8988T (cell line): Measurements from ENCODE around the gene FOXD1.
A peak's percentile ranks its signal among the peaks of the same experiment; 100 is the strongest.
"Not testable (repeated sequence)": the region's sequence is repeated elsewhere in the genome, so short reads cannot be mapped to it uniquely, and the experiment has no call there.

Experiments used
- DNase-seq: peaks from one replicate; pipeline ENCODE4 v3.0.0; 2011

FOXD1 gene

DNA sequence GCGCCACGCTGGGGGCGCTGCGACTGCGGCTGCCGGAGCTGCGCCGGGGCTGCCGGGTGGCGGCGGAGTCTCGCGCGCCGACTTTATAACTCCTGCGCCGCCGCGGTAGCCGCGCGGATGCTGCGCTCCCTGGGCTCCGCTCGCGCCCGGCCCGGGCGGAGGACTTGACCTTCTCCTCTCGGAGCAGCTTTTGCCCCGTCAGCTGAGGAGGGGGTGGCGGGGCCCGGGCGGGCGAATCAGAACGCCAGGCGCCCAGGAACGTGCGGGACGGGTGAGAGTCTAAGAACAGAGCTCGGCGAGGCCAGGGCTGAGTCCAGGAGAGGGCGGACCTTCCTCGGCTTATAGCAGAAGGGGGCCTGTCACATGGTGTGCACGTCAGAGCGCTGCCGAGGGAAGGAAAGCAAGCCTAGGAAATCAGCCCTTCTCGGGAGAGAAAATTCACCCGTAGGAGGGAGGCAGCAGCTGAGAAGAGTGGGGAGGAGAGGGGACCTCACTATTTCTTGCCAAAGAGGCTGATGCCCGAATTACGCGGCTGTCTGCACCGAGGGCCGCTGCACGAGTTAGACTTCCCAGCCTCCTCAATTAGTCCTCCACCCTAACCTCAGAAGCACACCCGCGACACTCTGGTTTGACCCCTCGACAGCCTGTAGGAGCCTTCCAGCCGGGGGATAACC is at the start of gene FOXD1:
TSS of gene FOXD1 (minus strand) at position 315 of the 674 bp plus-strand sequence. CDS start 415 bp downstream, outside the sequence.
- DNase-seq, result peak; percentile 49

DNA sequence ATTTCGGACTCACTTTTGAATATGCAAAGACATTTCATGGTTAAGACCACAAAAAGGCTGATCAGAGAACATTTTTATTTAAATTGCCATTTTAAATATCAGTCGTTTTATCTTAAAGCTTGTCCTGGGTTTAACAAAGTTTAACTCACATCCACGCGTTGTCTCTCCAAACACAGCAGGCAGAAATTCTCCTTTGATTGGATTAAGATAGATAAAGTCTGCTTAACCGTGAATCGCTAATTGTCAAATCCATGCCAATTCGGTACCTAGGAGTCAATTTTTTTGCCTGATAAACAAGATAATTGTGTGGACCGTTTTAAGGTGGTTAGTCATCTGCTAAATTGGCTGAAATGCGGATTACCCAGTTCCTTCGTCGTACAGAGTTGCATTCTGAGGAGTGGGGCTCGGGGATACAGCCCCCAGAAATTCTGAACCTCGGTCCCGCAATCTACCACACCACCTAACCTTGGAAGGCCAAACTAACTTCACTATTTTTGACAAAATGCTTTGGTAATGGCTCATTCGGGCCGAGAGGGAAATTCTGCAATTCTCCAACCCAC is 49.0 kb upstream of the FOXD1 start:
- DNase-seq, result no peak

DNA sequence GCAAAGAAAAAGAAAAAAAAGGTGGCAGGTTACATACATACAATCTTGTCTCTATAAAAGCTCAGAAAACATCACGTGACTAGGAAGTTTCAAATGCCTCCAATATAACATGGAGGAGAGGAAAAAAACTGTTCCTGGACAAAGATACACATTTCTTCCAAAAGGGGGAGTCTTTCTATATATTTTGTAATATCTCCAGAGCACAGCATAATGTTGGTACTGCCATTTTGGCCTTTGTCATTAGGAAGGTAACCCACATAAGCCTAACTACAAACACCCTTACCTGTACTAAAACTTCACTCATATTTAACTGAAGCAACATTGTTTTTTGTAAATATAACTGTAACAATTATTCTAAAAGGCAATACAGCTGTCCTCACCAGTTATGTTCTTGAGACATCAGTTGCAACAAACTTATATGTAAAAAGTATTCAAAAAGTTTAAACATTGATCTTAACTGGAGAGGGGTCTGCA is 48.4 kb upstream of the FOXD1 start:
- peak; percentile 17 for DNase-seq

DNA sequence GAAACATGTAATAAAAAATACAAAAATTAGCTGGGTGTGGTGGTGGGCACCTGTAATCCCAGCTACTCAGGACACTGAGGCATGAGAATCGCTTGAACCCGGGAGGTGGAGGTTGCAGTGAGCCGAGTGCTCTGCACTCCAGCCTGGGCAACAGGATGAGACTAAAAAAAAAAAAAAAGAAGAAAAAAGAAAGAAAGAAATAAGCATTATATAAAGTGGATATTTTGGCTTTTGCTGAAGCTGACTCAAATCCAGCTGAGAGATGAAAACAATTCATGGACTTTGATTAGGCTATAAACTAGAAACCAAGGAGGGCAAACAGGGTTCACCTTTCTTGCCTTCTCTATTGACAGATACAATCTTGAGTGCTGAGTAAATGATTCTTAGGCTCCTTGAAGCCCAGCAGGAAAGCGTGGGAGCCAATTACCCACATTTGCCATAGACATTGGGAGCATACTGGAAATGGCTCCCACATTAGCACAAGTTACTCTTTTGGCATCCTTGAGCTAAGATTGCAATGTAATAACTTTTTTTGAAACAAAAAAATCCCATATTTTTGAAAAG is 47.3 kb upstream of the FOXD1 start:
- no peak for DNase-seq

DNA sequence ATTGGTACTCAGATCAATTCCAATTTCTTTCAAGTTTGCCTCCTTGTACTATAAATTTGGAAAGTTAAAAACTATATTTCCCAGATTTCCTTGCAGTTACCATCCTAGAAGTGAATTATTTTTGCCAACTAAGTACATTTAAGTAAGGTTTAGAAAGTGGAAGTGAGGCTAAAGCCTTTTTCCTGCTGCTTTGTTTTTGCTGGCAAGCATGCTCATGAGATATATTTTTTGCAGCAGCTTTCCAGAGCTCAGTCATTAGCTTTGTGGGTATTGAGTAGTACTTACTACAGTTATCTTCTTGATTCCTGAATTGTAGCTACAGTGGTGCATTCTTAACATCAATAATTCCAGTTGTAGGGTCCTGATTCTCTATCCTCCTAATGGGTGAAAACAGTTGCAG is 46.1 kb upstream of the FOXD1 start:
- no peak for DNase-seq

DNA sequence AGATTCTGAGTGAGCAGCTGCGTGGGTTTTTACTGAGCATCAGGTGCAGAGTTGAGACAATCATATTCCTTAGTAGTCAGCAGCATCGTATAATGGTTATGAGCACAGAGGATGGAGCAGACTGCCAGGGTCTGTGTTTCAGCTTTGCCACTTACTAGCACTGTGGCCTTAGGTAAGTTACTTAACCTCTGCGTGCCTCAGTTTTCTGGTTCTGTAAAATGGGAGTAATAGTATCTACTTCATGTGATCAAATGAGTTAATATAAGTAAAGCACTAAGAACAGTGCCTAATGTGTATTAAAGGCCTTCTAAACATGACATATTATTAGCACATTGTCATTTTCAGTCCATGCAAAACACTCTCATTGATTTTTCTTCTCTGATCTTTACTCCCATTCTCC is 44.8 kb upstream of the FOXD1 start:
- no peak for DNase-seq

DNA sequence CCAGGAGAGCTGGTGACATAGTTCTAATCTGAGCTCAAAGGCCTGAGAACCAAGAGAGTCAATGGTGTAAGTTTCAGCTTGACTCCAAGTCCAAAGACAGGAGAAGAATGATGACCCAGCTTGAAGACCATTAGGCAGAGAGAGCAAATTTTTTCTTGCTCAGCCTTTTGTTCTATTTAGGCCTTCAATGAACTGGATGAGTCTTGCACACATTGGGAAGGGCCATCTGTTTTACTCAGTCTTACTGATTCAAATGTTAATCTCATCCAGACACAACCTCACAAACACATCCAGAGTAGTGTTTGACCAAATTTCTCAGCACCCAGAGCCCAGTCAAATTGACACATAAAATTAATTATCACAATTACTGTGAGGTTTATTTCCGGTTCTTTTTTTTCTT is 42.6 kb upstream of the FOXD1 start:
- DNase-seq, result no peak

DNA sequence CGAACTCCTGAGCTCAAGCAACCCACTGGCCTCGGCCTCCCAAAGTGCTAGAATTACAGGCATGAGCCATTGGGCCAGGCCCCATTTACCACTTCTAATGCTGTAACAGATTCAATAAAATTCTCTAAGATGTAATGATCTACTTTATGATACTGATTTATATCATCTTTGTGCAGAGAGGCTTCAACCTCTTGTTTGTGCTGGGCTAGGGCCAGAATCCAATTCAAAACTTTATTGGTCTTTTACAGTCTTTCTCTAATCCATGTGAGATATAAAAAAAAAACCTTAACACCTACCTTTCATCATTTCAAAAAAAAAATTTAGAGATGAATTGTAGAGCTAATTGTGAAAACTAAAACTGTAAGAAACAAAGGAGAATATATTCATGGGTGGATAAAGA is 41.5 kb upstream of the FOXD1 start:
- no peak for DNase-seq

DNA sequence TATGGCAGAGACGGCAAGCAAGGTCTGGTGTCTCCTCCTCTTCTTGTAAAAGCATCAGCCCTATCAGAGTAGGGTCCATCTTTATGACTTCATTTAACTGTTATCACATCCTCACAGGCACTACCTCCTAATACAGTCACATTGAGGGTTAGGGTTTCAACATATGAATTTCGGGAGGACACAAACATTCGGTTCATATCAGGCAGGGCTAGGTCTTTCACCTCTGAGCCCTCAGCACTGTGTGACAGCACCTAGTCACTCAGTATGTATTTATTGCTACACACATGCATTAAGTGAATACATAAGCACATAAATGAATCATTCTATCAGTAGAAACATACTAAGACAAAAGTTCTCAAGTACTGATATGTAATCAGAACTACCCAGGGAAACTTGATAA is 40.2 kb upstream of the FOXD1 start:
- no peak for DNase-seq

DNA sequence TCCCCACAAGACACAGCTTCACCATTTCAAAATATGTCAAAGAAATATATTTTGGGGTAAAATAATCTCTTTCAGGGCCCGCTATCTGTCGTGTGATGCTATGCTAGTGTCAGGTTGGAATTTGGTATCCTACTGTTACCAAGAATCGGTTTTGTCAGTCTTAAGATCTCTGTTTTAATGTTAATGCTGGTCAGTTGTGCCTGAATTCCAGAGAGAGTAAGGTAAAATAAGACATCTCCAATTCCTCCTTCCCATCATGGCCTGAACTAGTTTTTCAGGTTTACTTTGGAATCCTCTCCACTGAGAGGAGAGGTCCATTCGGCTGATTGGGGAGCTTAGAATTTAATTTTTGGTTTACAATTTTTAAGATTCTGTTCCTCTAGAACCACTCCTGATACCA is 39.2 kb upstream of the FOXD1 start:
- no peak for DNase-seq

DNA sequence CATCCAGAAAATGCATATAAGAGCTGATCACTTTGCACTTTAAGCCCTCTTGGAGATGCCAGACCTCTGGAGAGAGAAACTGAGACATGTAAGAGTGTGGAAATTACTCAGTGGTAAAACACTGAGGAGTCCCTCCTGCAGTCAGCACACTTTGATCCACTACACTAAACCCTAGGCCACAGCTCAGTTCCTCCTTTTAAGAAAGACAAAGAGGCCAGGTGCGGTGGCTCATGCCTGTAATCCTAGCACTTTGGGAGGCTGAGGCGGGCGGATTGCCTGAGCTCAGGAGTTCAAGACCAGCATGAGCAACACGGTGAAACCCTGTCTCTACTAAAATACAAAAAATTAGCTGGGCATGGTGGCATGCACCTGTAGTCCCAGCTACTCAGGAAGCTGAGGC is 38.7 kb upstream of the FOXD1 start:
- DNase-seq, result not testable (repeated sequence)

DNA sequence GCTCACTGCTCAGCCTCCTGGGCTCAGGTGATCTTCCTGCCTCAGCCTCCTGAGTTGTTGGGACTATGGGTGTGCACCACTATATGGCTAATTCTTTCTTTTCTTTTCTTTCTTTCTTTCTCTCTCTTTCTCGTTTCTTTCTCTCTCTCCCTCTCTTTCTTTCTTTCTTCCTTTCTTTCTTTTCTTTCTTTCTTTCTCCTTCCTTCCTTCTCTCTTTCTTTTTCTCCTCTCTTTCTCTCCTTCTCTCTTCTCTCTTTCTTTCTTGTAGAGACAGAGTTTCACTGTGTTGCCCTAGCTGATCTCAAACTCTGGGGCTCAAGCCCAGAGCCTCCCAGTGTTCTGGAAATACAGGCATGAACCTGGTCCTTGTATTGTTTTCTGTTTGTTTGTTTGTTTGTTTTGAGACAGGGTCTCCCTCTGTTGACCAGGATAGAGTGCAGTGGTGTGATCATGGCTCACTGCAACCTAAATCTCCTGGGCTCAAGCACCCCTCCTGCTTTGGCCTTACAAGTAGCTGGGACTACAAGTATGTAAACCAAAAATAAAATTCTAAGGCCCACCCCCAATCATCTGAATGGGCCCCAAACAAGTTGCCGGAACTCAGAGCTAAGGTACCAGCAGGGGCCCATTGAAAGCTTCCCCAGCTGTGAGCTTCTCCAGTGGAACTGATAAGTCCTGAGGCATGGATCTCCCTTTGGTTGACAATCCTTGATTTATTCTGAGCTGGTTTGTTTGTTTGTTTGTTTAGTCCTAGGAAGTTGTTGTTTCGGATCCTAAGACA is 37.7 kb upstream of the FOXD1 start:
- no peak for DNase-seq

DNA sequence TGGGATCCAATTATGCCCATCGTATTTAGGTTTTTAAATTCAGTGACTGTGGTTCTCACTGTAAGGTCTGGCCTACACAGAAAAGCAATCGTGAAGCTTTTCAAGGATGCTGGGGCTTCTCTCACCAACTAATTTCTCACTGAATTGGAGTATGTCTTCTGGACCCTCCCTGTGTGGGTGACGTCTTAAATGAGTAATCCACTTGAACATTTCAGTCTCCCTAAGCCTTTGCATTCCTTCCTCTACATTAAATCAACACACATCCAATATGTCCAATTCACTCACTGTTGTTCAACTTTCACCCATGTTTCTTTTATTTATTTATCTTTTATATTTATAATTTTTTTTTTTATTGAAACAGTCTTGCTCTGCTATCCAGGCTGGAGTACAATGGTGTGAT is 37.1 kb upstream of the FOXD1 start:
- DNase-seq, result no peak

DNA sequence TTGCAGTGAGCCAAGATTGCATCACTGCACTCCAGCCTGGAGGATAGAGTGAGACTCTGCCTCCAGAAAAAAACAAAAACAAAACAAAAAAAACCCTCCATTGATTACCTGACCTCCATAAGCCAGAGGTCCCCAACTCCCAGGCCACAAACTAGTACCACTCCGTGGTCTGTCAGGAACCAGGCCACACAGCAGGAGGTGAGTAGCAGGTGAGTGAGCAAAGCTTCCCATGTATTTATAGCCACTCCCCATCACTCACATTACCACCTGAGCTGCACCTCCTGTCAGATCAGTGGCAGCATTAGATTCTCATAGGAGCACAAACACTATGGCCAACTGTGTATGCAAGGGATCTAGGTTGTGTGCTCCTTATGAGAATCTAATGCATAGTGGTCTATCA is 35.9 kb upstream of the FOXD1 start:
- DNase-seq, result no peak

DNA sequence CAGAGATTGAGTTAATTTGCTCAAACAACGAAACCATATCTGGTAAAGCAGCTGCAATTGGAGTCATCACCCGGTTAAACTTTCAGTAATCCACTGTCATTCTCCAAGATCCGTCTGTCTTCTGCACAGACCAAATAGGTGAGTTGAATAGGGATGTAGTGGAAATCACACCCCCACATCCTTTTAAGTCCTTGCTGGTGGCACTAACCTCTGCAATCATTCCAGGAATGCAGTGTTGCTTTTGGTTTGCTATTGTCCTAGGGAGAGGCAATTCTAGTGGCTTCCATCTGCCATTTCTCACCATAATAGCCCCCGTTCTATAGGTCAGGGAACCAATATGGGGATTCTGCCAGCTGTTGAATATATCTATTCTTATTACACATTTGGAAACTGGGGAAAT is 35.1 kb upstream of the FOXD1 start:
- no peak for DNase-seq

DNA sequence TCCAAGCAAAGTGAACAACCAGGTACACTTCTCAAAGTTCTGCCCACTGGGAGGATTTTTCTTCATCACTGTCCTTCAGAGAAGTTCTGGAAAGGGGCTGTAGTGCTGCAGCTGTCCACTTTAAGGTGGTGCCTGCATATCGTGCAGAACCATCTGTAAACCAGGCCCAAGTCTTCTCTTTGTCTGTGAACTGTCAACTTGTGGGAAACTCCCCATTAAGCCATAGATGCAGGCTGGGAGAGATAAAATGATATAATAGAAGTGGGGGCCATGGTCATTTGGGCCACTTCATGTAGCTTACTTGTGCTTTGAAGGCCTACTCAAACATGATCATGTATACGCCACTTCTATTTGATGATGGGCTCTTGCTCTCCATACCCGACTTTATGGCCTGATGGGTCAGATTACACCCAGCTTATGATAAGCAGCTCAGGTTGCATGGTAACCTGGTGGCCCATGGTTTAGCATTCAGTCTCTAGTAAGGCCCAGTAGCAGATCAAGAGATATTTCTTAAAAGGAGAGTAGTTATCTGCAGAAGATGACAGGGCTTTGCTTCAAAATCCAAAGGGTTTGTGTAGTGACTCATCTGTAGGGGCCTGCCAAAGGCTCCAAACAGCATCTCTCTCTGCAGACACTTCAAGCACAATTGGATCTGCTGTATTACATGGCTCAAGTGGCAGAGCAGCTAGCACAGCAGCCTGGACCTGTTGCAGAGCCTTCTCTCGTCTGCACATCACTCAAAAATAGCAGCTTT is 34.0 kb upstream of the FOXD1 start:
- no peak for DNase-seq

DNA sequence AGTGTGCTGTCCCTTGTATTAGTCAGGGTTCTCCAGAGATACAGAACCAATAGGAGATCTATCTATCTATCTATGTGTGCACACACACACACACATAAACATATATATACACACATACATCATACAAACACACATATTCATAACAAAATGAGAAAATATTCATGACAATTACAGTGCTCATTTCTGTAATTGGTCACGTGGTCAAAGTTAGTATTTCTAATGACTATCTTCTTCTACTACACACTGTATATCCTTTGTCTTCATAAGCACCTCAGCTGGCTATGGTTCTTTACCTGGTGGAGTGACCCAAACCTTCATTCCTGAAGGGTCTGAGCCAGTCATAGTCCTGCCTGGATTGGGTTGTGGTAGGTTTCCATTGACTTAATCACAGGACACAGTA is 31.9 kb upstream of the FOXD1 start:
- DNase-seq, result no peak

DNA sequence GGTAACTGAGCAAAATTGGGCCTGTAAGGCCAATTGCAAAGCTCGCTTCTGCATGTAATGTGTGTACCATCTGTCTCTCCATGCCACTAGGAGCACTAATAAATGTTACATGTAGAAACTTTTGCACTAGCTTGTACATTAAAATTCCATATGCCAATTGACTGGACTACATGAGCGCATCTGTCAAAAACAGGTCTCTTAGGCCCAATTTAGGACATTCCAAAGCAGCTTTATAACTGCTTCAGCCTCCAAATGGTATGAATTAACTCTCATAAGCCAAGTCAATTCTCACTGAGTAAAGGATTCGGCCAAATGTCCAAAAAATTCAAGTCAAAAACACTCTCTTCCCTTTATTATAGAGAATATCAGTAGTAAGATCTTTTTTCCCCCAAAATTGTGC is 23.5 kb upstream of the FOXD1 start:
- no peak for DNase-seq

DNA sequence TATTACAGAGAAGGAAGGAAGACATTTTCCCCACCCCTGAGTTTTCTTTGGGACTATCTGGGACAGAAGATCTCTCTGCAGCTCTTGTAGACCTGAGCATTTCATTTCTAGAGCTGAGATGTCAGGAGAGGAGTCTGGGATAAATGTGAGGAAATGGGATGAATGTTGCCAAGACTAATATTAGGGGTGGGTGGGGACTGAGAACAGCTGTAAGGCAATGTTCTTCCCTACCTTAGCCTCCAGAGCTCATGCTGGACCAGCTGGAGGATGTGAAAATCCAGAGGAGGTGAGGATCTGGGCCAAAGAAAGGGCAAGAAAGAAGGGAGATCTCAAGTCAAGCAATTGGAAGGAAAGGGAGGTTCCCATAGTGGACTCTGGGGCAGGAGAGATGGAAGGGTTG is 23.1 kb upstream of the FOXD1 start:
- DNase-seq, result no peak

DNA sequence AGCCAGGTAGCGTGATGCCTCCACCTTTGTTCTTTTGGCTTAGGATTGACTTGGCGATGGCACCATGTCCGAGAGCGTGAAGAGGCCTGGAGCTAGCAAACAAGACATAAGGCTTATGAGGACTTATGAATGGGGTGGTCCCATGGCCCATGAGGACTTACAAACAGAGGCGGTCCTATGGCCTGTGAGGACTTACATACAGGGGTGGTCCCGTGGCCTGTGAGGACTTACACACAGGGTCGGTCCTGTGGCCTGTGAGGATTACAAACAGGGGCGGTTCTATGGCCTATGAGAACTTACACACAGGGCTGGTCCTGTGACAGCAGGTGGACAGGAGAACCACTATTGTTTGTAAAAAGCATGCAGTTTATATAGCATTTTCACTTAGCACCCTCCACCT is 21.3 kb upstream of the FOXD1 start:
- DNase-seq, result no peak

DNA sequence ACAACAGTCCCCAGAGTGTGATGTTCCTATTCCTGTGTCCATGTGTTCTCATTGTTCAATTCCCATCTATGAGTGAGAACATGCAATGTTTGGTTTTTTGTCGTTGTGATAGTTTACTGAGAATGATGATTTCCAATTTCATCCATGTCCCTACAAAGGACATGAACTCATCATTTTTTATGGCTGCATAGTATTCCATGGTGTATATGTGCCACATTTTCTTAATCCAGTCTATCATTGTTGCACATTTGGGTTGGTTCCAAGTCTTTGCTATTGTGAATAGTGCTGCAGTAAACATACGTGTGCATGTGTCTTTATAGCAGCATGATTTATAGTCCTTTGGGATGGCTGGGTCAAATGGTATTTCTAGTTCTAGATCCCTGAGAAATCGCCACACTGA is 20.1 kb upstream of the FOXD1 start:
- DNase-seq, result not testable (repeated sequence)

DNA sequence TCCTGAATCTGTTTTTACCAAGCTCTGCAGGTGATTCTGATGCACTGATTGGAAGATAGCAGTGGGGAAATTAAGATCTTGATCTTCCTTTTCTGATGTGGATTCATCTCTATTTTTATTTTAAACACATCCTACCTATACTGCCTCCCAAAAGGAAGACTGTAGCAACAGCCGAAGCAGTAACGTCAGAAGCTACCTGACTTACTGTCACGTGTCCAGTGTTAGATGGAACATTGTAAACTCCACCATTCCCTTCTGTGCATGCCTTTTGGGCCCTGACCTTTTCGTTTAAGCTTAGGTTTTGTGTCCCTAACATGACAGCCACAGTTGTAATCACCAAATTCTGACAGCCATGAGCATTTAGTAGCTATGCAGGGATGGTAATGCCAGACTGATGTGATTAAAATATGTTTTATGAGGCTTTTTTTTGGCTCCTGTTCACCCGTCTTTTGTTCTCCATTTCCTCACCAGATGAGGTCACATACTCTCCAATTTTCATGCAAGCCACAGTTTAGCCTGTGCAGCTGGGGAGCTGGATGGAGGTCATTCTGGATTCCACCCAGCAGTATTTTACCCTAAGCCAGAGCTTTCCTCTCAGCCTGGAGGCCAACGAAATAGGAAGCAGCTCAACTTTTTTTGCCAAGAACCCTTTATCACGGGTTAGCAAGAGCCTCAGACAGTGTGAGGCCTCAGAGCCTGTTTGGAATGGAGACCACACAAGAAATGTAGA is 15.6 kb upstream of the FOXD1 start:
- DNase-seq, result no peak
